ENCODE measurements around the gene DSN1.

DNA sequence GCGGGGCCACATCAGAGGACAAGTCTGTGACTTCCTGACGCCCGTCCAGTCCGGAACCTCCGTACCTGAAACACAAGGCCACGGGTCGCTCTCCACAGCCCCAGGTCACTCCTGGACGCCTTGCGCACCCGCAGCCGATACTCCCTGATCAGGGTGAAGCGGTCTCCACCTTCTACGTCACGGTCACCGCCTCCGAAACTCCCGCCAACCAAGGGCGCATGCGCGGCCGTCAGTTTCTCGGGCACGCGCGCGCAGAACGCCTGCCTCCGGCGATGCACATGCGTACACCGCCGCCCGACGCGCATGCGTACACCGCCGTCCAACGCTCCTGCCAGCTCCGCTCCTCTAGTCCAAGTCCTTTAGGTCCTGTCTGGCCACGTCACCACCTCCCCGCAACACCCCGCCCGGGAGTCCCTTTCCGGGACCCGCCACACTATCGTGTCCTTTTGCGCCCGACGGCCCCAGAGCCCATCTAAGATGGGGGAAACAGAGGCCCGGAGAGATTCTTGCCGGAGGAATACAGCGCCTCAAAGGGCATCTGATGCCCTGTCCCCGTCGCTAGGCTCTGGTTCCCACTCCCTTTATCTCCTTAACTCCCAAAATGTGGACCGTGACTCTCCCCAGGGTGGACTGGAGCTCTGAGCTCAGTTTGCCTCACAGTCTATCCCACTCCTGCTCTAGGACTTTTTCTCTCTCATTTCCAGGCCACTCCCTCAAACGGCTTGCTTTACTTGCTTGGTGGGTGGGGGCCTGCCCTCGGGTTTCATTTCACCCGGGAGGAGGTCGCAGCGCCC, at the start of gene DSN1:
- TF ChIP-seq, protein P1, sequence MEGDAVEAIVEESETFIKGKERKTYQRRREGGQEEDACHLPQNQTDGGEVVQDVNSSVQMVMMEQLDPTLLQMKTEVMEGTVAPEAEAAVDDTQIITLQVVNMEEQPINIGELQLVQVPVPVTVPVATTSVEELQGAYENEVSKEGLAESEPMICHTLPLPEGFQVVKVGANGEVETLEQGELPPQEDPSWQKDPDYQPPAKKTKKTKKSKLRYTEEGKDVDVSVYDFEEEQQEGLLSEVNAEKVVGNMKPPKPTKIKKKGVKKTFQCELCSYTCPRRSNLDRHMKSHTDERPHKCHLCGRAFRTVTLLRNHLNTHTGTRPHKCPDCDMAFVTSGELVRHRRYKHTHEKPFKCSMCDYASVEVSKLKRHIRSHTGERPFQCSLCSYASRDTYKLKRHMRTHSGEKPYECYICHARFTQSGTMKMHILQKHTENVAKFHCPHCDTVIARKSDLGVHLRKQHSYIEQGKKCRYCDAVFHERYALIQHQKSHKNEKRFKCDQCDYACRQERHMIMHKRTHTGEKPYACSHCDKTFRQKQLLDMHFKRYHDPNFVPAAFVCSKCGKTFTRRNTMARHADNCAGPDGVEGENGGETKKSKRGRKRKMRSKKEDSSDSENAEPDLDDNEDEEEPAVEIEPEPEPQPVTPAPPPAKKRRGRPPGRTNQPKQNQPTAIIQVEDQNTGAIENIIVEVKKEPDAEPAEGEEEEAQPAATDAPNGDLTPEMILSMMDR (IDR thresholded peaks at IDR 0.05 in 2 of 3, conservative IDR thresholded peaks at IDR 0.05 in 1 of 3; ENCODE audit: borderline replicate concordance in 1 of 3, insufficient read depth in 1 of 3, low read depth in 2 of 3, low read length in 2 of 3): peak; percentile 48 to 82 (median 81); a peak in 4 of 6 replicates
- no peak for TF ChIP-seq EGR1 (IDR thresholded peaks at IDR 0.05; ENCODE audit: low read depth)
